ENCODE measurements around the gene CAPN13. TPM values are rescaled to one million over a fixed set of nuclear protein-coding genes. Genes with fewer than 3 reads are reported as not detected.

Gene CAPN13
- total and polyA plus RNA-seq, 7 donors: 0.06 to 0.14 TPM; not detected in 5

GRCh38 chr2:30684026-30684425 lies 123.2 kb downstream of the CAPN13 start:
- Histone ChIP-seq H3K4me1 (peaks cover 8% of the 10 kb centered on the region), H3K9me3 (no peaks in the 10 kb centered on the region), H3K36me3 (ENCODE audit: insufficient read depth in 1 of 2, low read depth in 1 of 2) (no peaks in the 10 kb centered on the region), H3K4me3 (no peak overlapping the region), H3K27me3 (ENCODE audit: insufficient read depth in 3 of 3, low read length in 2 of 3) (no peaks in the 10 kb centered on the region), H3K27ac (no peak overlapping the region)
- no peak for DNase-seq
- no peak for TF ChIP-seq CTCF (IDR thresholded peaks at IDR 0.05)
- WGBS, 3 donors: 82 to 86% (median 85%) methylated on average over 8 of the region's 8 CpGs
- ATAC-seq: no peak
- intact Hi-C loops (cut with DNase I): no loop called here

- H3K36me3 ChIP-seq (ENCODE audit: insufficient read depth in 1 of 2, low read depth in 1 of 2): no peaks in the 10 kb centered on the region
Measured at GRCh38 chr2:30683236-30683956, 123.8 kb downstream of the CAPN13 start.

GRCh38 chr2:30681022-30681421 lies 126.2 kb downstream of the CAPN13 start:
- H3K4me3 ChIP-seq: no peak overlapping the region
- H3K9me3 ChIP-seq: no peaks in the 10 kb centered on the region
- TF ChIP-seq CTCF (IDR thresholded peaks at IDR 0.05): no peak
- WGBS, 3 donors: 93 to 95% (median 95%) methylated on average over 4 of the region's 4 CpGs
- DNase-seq (no peak), ATAC-seq (no peak)
- no peak overlapping the region for H3K27ac ChIP-seq
- no peaks in the 10 kb centered on the region for H3K36me3 ChIP-seq (ENCODE audit: insufficient read depth in 1 of 2, low read depth in 1 of 2)
- H3K27me3 ChIP-seq (ENCODE audit: insufficient read depth in 3 of 3, low read length in 2 of 3): no peaks in the 10 kb centered on the region
- intact Hi-C loops (cut with DNase I): no loop called here
- H3K4me1 ChIP-seq: no peaks in the 10 kb centered on the region

More at GRCh38 chr2:30683236-30683956, 123.8 kb downstream of the CAPN13 start:
- Histone ChIP-seq H3K27ac (no peak overlapping the region), H3K4me3 (no peak overlapping the region), H3K4me1 (peaks cover 3% of the 10 kb centered on the region), H3K27me3 (ENCODE audit: insufficient read depth in 3 of 3, low read length in 2 of 3) (no peaks in the 10 kb centered on the region), H3K9me3 (no peaks in the 10 kb centered on the region)
- no peak for TF ChIP-seq CTCF (IDR thresholded peaks at IDR 0.05)
- DNase-seq (no peak), ATAC-seq (no peak)
- intact Hi-C loops (cut with DNase I): no loop called here
- WGBS, 3 donors: 94 to 97% (median 95%) methylated on average over 8 of the region's 8 CpGs

- Histone ChIP-seq H3K4me1 (no peaks in the 10 kb centered on the region), H3K27ac (no peak overlapping the region), H3K36me3 (ENCODE audit: insufficient read depth in 1 of 2, low read depth in 1 of 2) (no peaks in the 10 kb centered on the region), H3K4me3 (no peak overlapping the region), H3K27me3 (ENCODE audit: insufficient read depth in 3 of 3, low read length in 2 of 3) (no peaks in the 10 kb centered on the region), H3K9me3 (no peaks in the 10 kb centered on the region)
- WGBS, 3 donors: 87 to 93% (median 91%) methylated on average over 3 of the region's 3 CpGs
- intact Hi-C loops (cut with DNase I): no loop called here
- no peak for ATAC-seq
- no peak for DNase-seq
- no peak for TF ChIP-seq CTCF (IDR thresholded peaks at IDR 0.05)
Measured at GRCh38 chr2:30680121-30680520, 127.1 kb downstream of the CAPN13 start.
